K562 (cell line): Measurements from ENCODE around the gene SPATA17.

Experiments
- PCBP1 ChIP-seq: fragments of 200-400 bp; formaldehyde crosslinking; IDR thresholded peaks from 2 replicates; pipeline ENCODE4 v1.6.1; 2018; ENCODE audit warnings: mild to moderate bottlenecking, low read depth, low read length; ENCODE audit not compliant: poor library complexity, severe bottlenecking
- POLR2AphosphoS5 ChIP-seq: IDR thresholded peaks from 2 replicates; pipeline ENCODE4 v1.6.1; 2011; ENCODE audit warnings: mild to moderate bottlenecking, low read depth, low read length, moderate library complexity; ENCODE audit not compliant: control insufficient read depth, insufficient read depth
- SAFB2 ChIP-seq: fragments of 200-400 bp; formaldehyde crosslinking; IDR thresholded peaks from 2 replicates; pipeline ENCODE4 v1.6.1; 2018; ENCODE audit warnings: borderline replicate concordance, low read length, low read depth, moderate library complexity; ENCODE audit not compliant: severe bottlenecking
- TOE1 ChIP-seq, 2 experiments: fragments of 450-650 bp in 1 of 2; sonication (generic) in 1 of 2; formaldehyde crosslinking in 1 of 2; IDR thresholded peaks; 2 replicates each; pipeline versions ENCODE4 v1.7.1 to v1.8.0; 2016 to 2022; ENCODE audit warnings: borderline replicate concordance in 2 of 2, mild to moderate bottlenecking in 2 of 2, antibody characterized with exemption in 1 of 2, inconsistent platforms in 1 of 2, low read depth in 1 of 2, missing genetic modification reagents in 1 of 2, moderate library complexity in 1 of 2
- ZNF589 ChIP-seq: fragments of 200-800 bp; sonication (Bioruptor generic); IDR thresholded peaks from 2 replicates; pipeline ENCODE4 v1.6.1; 2016; ENCODE audit warnings: low read depth, missing genetic modification characterization, missing compliant biosample characterization
- TF ChIP-seq, protein P1 (sequence below), 3 experiments: IDR thresholded peaks in 2 of 3; conservative IDR thresholded peaks in 1 of 3; 2 replicates each; pipeline ENCODE4 v1.5.1; 2011 to 2012; ENCODE audit warnings: low read length in 3 of 3, mild to moderate bottlenecking in 3 of 3, control low read depth in 2 of 3, improper control_type of control experiment in 1 of 3, inconsistent platforms in 1 of 3, low read depth in 1 of 3, mixed read lengths in 1 of 3, moderate library complexity in 1 of 3; ENCODE audit not compliant: insufficient read depth in 2 of 3
- TF ChIP-seq, protein P2 (sequence below): sonication (generic); formaldehyde crosslinking; IDR thresholded peaks from 2 replicates; pipeline ENCODE4 v1.8.1; 2023; ENCODE audit warnings: mild to moderate bottlenecking, missing genetic modification reagents

DNA sequence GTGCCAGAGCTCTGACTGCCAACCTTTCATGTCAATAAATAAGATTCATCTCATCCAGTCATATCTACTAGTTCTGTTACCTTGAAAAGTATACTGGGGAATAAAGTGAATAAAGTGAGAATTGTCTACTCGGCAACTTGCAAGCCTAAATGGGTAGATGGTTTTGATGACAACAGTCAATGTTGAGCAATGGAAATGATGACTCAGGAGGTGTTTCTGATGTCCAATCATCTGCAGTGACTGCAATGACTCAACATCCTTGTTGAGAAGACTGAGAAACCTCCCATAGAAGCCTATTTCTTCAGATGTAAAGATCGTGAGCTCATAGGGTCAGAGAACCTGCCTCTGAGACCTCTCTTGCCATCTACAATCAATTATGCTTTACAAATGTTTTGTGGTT, 276.4 kb downstream of the SPATA17 start:
- TF ChIP-seq TOE1 (IDR thresholded peaks at IDR 0.05; ENCODE audit: borderline replicate concordance) (no peak), TOE1 (CRISPR knock-in tag; IDR thresholded peaks at IDR 0.05; ENCODE audit: borderline replicate concordance, low read depth) (no peak), POLR2AphosphoS5 (no peak), ZNF589 (CRISPR knock-in tag) (no peak), SAFB2 (no peak), PCBP1 (no peak)
- TF ChIP-seq, protein P1, sequence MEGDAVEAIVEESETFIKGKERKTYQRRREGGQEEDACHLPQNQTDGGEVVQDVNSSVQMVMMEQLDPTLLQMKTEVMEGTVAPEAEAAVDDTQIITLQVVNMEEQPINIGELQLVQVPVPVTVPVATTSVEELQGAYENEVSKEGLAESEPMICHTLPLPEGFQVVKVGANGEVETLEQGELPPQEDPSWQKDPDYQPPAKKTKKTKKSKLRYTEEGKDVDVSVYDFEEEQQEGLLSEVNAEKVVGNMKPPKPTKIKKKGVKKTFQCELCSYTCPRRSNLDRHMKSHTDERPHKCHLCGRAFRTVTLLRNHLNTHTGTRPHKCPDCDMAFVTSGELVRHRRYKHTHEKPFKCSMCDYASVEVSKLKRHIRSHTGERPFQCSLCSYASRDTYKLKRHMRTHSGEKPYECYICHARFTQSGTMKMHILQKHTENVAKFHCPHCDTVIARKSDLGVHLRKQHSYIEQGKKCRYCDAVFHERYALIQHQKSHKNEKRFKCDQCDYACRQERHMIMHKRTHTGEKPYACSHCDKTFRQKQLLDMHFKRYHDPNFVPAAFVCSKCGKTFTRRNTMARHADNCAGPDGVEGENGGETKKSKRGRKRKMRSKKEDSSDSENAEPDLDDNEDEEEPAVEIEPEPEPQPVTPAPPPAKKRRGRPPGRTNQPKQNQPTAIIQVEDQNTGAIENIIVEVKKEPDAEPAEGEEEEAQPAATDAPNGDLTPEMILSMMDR (IDR thresholded peaks at IDR 0.05 in 2 of 3, conservative IDR thresholded peaks at IDR 0.05 in 1 of 3; ENCODE audit: insufficient read depth in 2 of 3, low read depth in 1 of 3, low read length in 3 of 3) = no peak
- TF ChIP-seq, protein P2, sequence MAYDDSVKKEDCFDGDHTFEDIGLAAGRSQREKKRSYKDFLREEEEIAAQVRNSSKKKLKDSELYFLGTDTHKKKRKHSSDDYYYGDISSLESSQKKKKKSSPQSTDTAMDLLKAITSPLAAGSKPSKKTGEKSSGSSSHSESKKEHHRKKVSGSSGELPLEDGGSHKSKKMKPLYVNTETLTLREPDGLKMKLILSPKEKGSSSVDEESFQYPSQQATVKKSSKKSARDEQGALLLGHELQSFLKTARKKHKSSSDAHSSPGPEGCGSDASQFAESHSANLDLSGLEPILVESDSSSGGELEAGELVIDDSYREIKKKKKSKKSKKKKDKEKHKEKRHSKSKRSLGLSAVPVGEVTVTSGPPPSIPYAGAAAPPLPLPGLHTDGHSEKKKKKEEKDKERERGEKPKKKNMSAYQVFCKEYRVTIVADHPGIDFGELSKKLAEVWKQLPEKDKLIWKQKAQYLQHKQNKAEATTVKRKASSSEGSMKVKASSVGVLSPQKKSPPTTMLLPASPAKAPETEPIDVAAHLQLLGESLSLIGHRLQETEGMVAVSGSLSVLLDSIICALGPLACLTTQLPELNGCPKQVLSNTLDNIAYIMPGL (CRISPR knock-in tag) = no peak
